HG03108 (cell line): Measurements from ENCODE around the gene KDM4F.
A peak's percentile ranks its signal among the peaks of the same experiment; 100 is the strongest.

Experiments used
- ATAC-seq: cut with Tn5 transposase; IDR thresholded peaks from one replicate; pipeline ENCODE4 v1.9.1; 2021; ENCODE audit warnings: moderate library complexity; ENCODE audit not compliant: unreplicated experiment

Gene KDM4F

DNA sequence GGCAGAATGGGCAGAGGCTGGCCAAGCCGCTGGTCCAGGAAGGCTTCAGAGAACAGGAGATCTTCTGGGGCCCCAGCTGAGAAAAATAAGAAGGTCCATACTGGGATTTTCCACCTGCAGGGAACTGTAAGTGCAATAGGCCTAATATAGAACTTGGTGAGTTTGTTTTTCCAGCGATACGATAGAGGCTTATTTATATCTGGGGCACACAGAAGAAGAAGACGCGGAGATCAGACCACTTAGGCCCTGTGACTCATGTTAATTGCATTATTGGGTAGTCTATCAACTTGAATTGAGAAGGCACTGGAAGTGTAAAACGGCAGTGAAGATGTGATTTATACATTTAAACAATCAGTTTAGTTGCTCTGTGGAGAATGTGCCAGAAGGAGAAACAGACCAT lies 9.8 kb downstream of the KDM4F start:
- no peak for ATAC-seq

DNA sequence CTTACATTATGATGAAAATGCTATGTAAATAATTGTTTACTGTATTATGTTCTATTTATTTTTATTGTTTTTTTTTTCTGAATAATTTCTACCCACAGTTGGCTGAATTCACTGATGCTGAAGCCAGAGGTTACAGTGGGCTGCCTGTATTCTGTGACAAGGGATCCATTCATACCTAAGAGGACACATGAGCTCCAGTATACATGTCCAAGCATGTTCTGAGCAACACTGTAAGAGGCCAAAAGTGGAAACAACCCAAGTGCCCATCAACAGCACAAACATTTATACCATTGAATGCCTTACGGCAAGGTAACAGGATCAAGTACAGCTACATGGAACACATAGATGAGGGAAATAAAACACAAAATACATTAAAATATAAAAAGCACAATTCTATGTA lies 16.1 kb downstream of the KDM4F start:
- ATAC-seq: no peak

DNA sequence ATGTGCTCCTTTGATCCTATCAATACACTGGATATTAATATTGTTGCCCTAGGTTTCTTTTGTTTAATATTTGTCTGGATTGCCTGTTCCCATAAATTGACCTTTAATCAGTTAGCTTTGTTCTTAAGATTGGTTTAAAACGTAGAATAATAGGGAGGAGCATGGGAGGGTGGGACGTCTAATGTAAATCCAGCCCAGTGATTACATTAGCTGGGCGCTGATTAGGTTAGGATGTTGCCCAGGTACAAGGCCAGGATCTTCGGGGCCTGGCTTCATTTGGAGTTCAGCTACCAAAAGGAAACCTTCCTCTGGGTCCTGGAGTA lies 17.5 kb downstream of the KDM4F start, which contains the start of gene SRSF8:
Gene SRSF8, plus strand, starts transcription at position 204 of the 323 bp plus-strand sequence. CDS start 308 bp downstream, outside the sequence.
- peak; percentile 26 for ATAC-seq

DNA sequence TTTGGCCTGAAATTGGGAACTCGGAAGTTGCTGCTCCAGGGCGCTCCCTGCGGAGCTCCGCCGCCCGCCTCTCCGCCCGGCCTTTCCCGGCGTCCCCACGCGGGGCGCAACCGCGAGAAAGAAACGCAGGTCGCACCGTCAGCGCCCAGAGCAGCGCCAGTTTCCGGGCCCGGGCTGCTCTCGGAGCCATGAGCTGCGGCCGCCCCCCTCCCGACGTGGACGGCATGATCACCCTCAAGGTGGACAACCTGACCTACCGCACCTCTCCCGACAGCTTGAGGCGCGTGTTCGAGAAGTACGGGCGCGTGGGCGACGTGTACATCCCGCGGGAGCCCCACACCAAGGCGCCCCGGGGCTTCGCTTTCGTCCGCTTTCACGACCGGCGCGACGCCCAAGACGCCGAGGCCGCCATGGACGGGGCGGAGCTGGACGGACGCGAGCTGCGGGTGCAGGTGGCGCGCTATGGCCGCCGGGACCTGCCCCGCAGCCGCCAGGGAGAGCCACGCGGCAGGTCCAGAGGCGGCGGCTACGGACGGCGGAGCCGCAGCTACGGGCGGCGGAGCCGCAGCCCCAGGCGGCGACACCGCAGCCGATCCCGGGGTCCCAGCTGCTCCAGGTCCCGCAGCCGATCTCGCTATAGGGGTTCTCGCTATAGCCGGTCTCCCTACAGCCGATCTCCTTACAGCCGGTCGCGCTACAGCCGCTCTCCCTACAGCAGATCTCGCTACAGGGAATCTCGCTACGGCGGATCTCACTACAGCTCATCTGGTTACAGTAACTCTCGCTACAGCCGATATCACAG lies 18.0 kb downstream of the KDM4F start:
- ATAC-seq: peak; percentile 49

DNA sequence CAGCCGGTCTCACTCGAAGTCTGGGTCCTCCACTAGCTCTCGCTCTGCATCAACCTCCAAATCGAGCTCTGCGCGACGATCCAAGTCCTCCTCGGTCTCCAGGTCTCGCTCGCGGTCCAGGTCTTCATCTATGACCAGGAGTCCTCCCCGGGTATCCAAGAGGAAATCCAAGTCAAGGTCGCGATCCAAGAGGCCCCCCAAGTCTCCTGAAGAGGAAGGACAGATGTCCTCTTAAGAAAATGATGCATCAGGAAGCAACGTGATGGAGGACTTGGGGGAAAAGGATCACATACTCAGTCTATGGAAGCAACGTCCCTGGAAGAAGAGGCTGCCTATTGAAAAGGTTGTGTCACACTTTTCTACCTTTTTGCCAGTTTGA lies 18.6 kb downstream of the KDM4F start:
- ATAC-seq: peak; percentile 11

DNA sequence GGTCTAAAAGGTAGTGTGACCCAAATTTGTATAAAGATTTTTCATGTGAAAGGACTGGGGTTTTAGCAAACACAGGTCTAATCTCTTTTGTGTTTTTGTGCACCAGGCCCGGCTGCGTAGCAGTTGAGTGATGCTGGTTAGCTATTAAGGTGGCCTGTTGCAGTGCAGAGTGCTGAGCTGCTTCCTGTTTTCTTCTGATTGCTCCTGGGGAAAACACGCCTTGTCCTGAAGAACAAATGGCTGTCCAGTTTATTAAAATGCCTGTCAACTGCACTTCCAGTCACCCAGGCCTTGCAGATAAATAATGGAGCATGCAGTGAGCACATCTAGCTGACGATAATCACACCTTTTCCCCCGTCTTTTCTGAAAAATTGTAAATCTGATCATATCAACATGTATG lies 19.3 kb downstream of the KDM4F start:
- ATAC-seq: peak; percentile 68

DNA sequence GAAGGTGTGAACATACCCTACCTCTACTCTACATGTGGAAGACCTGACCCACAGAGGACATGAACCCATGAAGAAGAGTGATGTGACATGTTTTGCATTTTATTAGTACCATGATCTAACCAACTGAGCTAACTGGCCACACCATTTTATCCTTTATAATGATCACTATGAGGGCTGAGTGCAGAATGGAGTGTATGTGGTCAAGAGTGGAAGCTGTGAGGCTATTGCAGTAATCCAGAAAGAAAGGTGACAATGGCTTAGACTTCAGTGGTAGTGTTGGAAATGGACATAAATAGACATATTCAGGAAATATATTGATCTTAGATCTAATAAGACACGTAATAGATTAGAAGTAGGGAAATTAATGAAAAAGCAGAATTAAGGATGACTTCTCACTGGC lies 21.2 kb downstream of the KDM4F start:
- no peak for ATAC-seq

DNA sequence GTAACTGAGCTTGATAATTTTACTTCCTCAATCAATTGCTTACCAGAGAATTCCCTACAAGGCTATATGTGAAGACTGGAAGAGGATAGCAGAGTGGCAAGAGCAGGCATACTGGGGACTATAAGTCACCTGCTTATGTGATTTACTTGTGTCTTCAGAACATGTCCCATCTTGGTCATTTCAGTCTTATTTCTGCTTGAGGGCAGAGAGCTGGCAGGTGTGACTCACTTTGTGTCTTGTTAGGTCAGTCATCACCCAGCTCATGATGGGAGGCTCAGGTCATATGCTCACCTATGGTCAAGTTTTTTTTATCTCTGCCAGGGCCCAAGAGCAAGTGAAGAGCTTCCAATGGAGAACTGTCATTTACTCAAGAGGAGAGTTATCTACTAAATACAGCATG lies 23.7 kb downstream of the KDM4F start:
- no peak for ATAC-seq

DNA sequence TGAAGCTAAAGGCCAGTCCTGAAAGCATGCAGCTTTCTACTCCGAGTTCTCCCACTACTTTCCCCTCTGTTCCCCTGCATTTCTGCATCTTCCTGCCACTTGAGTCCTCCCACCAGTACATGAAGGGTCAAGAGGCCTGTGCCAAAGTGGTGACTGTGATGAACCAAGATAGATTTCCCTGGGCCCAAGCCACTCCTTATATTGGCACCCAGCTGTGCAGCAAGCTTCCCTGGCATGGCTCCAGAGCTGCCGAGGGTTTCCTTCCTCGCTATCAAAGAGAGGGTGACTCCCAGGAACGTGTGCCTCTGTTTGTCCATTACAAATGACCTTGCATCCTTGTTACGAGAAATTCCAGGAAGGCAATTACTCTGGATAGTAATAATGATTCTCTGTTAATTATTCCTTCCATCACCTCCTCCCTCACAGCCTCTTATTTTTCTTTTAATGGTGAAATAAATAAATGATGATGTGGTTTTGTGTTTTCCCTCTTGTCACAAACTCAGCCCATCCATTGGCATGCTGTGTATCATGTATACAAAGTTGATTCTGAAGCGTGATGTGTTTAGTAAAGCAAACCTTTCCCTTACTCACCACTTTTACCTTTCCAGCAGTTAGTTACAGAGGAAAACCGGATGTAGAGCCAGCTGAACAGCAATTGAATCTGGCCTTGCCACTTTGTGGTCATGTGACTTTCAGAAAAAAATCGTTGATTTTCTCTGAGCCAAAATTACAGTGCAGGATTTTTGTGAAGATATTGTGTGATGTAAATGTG lies 25.8 kb downstream of the KDM4F start:
- ATAC-seq: no peak

DNA sequence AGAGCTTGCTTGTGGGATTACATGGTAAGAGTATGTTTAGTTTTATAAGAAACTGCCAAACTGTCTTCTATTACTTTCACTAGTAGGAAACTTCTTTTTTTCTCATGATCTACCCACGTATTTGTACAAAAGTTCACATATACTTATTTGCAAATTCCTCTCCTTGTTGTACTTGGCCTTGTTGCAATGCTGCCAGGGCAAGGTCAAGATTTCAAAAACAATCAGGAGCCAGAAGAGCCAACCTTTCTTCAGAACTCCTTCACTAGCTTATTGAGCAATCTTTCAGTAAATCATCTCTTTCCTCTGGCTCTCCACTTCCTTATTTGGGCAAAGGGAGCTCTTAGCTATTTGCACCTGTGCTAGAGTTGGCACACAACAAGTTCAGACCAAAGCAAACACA lies 27.2 kb downstream of the KDM4F start:
- ATAC-seq: peak; percentile 59

DNA sequence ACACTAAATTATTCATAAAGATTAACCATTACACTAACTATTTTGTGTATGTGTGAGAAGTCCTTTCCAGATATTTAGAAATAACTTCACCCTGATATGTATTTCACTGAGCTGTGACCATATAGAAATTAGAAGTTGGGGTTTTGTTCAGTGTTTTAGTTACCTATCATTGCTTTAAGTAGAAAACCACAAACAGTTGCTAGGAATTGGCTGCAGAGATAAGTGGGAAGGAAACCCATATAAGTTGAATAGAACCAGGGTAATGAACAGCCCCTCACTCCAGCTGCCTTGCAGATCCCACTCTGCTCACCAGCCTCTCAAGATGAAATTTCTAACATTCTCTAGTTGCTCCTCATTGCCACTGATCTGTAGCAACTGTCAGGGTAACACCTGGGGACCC lies 27.8 kb downstream of the KDM4F start:
- ATAC-seq: no peak

DNA sequence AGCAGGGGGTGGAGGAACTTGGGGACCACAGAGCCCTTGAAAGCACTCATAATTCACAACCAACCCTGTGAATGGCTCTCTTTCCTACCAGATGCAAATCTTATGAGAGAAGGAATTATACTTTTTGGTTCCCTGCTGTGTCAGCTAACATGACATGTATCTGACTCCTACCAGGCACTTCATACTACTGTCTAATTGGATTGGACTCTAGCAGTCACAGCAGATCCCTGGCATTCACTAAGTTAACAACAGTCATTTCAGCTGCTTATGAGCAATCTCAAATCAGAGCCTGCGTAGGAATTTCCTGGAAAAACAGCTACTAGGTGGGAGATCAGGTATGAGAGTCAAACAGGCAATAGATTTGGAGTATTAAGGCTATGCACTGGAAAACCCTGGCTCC lies 29.3 kb downstream of the KDM4F start:
- ATAC-seq: no peak

DNA sequence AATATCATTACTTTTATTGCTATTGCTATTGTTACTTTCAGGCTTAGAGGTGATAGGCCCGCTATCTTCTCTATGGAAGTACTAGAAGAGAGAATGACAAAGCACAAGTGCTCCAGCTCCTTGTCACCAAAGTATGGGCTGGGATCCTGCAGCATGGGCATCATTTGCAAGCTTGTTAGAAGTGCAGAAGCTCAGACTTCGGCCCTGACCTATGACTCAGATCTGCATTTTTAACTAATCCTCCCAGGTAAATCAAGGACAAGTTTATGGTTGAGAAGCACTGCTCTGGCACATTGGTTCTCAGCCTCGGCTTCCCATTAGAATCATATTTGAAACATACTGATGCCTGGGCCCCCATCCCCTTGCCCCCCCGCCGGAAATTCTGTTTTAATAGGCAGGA lies 31.8 kb downstream of the KDM4F start:
- ATAC-seq: no peak

DNA sequence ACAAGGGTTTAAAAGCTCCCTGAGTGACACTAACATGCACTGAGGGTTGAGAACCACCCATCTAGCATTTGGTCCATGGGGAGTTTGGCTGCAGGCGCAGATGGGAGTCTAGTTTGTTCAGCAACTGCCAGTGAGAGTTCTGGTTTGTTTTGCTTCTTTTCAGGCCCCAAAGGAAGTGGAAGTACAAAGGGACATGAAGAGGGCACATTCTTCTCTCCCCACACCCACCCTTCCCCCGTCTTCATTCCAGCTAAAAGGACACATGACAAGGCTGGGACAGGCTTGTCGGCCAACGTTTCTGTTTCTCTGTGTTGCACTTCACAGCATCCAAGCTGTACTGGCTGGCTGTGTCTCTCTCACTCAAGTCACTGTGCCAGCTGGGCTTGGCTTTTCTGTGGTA lies 32.2 kb downstream of the KDM4F start:
- ATAC-seq: no peak

DNA sequence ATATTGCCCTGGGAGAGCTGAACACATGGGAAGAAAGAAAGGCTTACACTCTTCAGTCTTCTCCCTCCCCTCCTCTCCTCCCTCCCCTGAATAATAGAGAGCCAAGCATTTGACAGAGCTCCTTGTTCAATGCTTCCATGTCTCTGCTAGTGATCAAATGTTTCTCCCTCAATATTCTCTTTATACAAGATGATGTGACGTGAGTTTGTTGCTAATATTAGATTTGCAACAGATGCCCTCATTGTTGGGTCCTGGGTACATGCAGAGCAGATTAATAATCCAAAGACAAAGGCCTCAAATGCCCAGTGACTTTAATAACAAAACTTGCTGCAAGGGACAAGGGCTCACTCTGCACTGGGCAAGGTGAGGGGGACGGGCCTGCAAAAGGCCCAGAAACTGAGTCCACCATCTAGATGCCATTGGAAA lies 33.4 kb downstream of the KDM4F start:
- ATAC-seq: no peak

DNA sequence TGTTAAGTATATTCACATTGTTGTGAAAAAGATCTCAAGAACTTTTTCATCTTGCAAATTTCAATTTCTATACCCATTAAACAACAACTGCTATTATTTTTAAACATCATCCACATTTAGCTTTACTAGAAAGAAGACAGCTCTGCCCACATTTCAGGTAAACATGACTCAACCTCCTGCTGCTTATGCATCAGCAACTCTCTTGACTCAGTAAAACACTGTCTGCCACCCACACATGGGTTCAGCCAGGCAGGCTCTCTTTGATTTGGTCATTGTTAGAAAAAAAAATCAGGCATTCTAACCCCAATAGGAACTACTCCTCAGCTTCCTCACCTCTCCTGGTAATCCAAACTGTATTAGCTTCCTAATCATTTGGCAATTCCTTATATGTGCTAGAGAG lies 35.3 kb downstream of the KDM4F start:
- ATAC-seq: no peak

DNA sequence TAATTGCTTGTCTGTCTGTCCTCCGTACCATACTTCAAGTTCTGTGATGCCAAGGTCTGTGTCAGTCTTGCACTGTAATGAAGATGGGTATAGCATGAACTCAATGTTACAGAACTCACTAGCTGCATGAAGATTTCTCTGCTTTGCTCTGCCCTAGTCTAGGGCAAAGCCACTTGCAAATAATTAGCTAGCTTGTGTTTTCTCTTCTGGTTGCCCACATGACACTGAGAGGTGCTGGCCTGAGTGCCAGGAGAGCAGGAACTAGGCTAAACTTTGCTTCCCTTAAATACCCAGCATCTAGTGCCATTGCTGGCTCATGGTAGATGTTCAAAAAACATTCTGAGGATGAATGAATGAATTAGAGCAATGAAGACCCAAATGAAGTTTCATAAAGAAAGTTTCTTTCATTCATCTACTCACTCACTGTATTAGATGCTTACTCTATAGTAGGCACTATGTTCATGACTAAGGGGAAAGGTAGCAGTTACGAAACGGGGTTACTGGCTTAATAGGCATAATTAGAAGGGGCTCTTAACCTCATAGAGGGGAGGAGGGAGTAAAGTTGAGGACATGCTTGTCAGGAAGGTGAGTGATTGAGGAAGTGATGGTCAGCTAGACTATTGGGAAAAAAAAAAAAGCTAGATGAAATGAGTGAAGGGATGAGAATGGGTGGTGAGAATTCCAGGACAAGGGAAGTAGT lies 36.0 kb downstream of the KDM4F start:
- ATAC-seq: no peak

DNA sequence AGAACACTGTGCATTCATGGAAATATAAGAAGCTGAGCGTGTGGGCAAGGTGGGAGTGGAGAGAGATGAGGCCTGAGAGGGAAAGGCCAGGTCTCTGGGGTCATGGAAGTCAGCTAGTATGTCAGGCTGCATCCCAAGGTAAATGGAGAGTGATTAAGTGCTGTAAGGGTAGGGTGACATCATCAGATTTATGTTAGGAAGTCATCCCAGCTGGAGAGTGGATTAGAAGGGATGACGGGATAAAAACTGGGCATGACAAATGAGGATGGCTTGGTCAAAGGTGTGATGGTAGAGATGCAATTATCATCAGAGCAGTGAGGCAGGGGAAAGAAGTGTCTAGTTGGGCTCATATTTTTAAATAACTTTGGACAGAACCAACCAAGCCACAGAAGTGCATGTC lies 36.9 kb downstream of the KDM4F start:
- no peak for ATAC-seq

DNA sequence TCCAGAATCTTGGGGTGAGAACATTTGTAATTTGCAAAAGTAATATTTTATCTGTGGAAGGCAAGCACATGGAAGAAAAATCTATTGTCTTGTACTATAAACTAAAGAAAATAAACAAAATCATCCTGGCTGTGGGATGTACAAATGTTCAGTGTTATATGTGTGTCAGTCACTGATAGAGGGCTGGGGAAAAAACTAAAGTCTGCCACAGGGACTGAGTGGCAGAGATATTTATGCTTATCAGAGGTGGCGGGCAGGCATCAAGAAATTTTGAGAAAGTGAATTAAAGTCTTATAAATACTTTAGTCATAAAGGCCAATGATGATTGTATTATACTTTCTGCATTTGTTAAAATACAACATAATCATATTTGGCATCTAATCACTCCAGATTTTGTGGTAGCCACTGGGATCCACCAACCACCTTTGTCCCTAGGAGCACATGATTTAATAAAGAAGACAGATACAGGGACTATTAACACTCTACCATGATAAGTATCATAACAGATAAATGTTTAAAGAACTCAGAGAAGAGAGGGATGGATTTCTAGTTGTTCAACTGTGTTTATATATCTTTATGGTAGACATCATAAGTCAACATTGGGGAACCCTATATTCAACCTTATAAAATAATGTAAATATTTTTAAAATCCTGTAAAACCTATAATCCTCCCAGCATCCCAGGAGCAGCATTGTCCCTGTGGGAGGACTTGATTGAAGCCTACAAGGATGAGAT lies 37.8 kb downstream of the KDM4F start:
- ATAC-seq: no peak

DNA sequence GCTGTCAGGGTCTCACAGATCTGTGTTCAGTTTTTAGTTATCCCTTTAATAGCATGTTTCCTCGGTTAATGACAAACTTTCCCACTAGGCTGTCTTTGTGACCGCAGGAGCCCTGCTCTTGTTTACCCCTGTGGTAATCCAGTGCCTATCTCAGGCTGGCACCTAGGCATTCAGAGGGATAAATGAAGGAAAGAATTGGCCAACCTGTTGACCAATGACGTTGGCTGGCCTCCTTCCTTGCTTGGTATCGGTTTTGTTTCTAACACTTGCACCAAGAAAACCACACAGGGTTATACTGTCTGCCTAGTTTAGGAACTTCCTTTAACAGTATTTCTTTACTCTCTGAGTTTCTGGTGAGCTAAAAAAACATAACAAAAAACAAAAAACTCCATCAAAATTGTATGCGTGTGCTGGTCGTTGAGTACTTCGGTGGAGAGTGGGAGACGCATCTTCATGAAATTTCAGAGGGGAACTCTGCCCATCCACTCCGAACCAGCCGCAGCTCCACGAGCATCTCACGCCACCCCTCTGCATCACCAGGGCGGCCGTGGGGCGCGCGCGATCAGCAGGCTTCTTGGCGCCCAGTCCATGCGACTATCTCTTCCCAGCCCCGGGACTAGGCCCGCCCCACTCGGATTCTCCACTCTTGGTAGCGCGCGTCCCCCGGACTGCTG lies 39.9 kb downstream of the KDM4F start:
- peak; percentile 24 for ATAC-seq
